Smooth muscle cell (in vitro differentiated cells): Measurements from ENCODE around the gene CHSY1. TPM values are rescaled to one million over a fixed set of nuclear protein-coding genes. Genes with fewer than 3 reads are reported as not detected.
A peak's percentile ranks its signal among the peaks of the same experiment; 100 is the strongest.

Experiments
- DNase-seq: peaks from one replicate; lab custom pipeline; 2025; ENCODE audit not compliant: unreplicated experiment; lab: John Stamatoyannopoulos, UW
- H2AFZ ChIP-seq: fragments of 200-600 bp; sonication (generic); 2 replicates; pipeline ENCODE4 v1.6.0; 2016; ENCODE audit warnings: antibody characterized with exemption, low read depth, mild to moderate bottlenecking
- H3F3A ChIP-seq: fragments of 200-600 bp; sonication (generic); 2 replicates; pipeline ENCODE4 v1.6.0; 2017; ENCODE audit warnings: antibody characterized with exemption, low read depth
- H3K27ac ChIP-seq: fragments of 200-600 bp; sonication (generic); 2 replicates; pipeline ENCODE4 v1.5.1; 2016; ENCODE audit warnings: low read depth, mild to moderate bottlenecking
- H3K27me3 ChIP-seq: fragments of 200-600 bp; sonication (generic); 2 replicates; pipeline ENCODE4 v1.6.1; 2016; ENCODE audit warnings: low read depth, mild to moderate bottlenecking
- H3K36me3 ChIP-seq: fragments of 200-600 bp; sonication (generic); 2 replicates; pipeline ENCODE4 v1.5.1; 2016; ENCODE audit warnings: low read depth
- H3K4me1 ChIP-seq: fragments of 200-600 bp; sonication (generic); 2 replicates; pipeline ENCODE4 v1.5.1; 2016; ENCODE audit warnings: low read depth
- H3K4me2 ChIP-seq: fragments of 200-600 bp; sonication (generic); 2 replicates; pipeline ENCODE4 v1.6.0; 2016; ENCODE audit warnings: mild to moderate bottlenecking
- H3K4me3 ChIP-seq: fragments of 200-600 bp; sonication (generic); 2 replicates; pipeline ENCODE4 v1.5.1; 2016; ENCODE audit warnings: mild to moderate bottlenecking
- H3K79me2 ChIP-seq: fragments of 200-600 bp; sonication (generic); 2 replicates; pipeline ENCODE4 v1.6.0; 2016; ENCODE audit warnings: low read depth, mild to moderate bottlenecking
- H3K9ac ChIP-seq: fragments of 200-600 bp; sonication (generic); 2 replicates; pipeline ENCODE4 v1.6.0; 2016; ENCODE audit warnings: low read depth
- H3K9me3 ChIP-seq: fragments of 200-600 bp; sonication (generic); replicated peaks from 2 replicates; pipeline ENCODE4 v1.5.1; 2016; ENCODE audit warnings: low read depth
- H4K20me1 ChIP-seq: fragments of 200-600 bp; sonication (generic); 2 replicates; pipeline ENCODE4 v1.6.0; 2016; ENCODE audit warnings: low read depth
- WGBS: methylation state at CpG from one replicate; pipeline ENCODE4 v1.1.7; 2016; ENCODE audit warnings: low lambda C conversion rate; 5-methylcytosine and 5-hydroxymethylcytosine counted together
- polyA plus RNA-seq: library from polyadenylated mRNA; unstranded; fragments of >200 nt; fragmentation: Nextera tagmentation; extraction: Ambion mirVana; gene quantifications from 2 replicates; pipeline ENCODE4 v1.2.1, GENCODE V29; 2016
- total RNA-seq: library from RNA; depleted of rRNA; stranded (reverse); fragments of >200 nt; gene quantifications from 2 replicates; pipeline ENCODE4 v1.2.3, GENCODE V29; 2014
- TF ChIP-seq, protein P1 (sequence below): fragments of 200-600 bp; sonication (generic); IDR thresholded peaks from 2 replicates; pipeline ENCODE4 v1.5.1; 2017; ENCODE audit warnings: borderline replicate concordance, mild to moderate bottlenecking, antibody characterized with exemption; ENCODE audit not compliant: insufficient read depth, poor library complexity, severe bottlenecking

CHSY1 gene
- total and polyA plus RNA-seq, 2 experiments from 2014 or later, result 106 to 123 TPM

GRCh38 chr15:101246824-101247745, 4.8 kb downstream of the CHSY1 start:
- H3K27ac ChIP-seq, result peak overlapping the region; percentile 74
- no peak overlapping the region for H2AFZ ChIP-seq
- TF ChIP-seq, protein P1, sequence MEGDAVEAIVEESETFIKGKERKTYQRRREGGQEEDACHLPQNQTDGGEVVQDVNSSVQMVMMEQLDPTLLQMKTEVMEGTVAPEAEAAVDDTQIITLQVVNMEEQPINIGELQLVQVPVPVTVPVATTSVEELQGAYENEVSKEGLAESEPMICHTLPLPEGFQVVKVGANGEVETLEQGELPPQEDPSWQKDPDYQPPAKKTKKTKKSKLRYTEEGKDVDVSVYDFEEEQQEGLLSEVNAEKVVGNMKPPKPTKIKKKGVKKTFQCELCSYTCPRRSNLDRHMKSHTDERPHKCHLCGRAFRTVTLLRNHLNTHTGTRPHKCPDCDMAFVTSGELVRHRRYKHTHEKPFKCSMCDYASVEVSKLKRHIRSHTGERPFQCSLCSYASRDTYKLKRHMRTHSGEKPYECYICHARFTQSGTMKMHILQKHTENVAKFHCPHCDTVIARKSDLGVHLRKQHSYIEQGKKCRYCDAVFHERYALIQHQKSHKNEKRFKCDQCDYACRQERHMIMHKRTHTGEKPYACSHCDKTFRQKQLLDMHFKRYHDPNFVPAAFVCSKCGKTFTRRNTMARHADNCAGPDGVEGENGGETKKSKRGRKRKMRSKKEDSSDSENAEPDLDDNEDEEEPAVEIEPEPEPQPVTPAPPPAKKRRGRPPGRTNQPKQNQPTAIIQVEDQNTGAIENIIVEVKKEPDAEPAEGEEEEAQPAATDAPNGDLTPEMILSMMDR, result no peak
- no peaks in the 10 kb centered on the region for H3K36me3 ChIP-seq
- no peaks in the 10 kb centered on the region for H3K9me3 ChIP-seq
- peak overlapping the region; percentile 19 for H3K4me3 ChIP-seq
- no peak for DNase-seq
- peaks cover 35% of the 10 kb centered on the region for H3F3A ChIP-seq
- H3K4me2 ChIP-seq, result peak overlapping the region; percentile 88
- no peak overlapping the region for H3K9ac ChIP-seq
- WGBS, result 70% methylated on average over 10 of the region's 10 CpGs
- H3K4me1 ChIP-seq, result peaks cover 43% of the 10 kb centered on the region
- no peaks in the 10 kb centered on the region for H3K27me3 ChIP-seq
- H3K79me2 ChIP-seq, result peaks cover 90% of the 10 kb centered on the region
- H4K20me1 ChIP-seq, result peaks cover 89% of the 10 kb centered on the region

DNA sequence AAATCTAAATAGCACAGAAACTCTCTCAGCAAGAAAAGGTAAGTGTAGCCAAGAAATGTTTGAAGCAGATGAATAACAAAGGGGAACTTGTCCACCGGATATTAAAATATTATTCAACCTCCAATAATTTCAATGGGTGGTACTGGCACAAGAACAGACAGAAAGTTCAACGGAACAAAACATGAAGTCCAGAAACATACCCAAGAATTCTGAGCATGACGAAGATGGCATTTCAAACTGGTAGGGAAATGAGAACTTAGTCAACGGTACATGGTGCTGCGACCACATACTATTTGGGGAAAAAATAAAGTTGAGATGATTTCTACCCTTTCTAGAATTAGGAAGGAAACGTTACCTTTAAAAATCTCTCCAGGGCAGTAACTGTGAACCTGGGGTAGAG, 5.5 kb downstream of the CHSY1 start:
- Histone ChIP-seq H3K4me2 (peak overlapping the region; percentile 88), H4K20me1 (peaks cover 96% of the 10 kb centered on the region), H2AFZ (no peak overlapping the region), H3K9me3 (no peaks in the 10 kb centered on the region), H3K9ac (no peak overlapping the region), H3K27me3 (no peaks in the 10 kb centered on the region), H3K79me2 (peaks cover 97% of the 10 kb centered on the region), H3K27ac (peak overlapping the region; percentile 74), H3F3A (peaks cover 35% of the 10 kb centered on the region), H3K4me3 (peak overlapping the region; percentile 19), H3K4me1 (peaks cover 43% of the 10 kb centered on the region), H3K36me3 (no peaks in the 10 kb centered on the region)
- TF ChIP-seq, protein P1, result no peak
- DNase-seq, result no peak
- 65% methylated on average over 6 of the region's 6 CpGs for WGBS

DNA sequence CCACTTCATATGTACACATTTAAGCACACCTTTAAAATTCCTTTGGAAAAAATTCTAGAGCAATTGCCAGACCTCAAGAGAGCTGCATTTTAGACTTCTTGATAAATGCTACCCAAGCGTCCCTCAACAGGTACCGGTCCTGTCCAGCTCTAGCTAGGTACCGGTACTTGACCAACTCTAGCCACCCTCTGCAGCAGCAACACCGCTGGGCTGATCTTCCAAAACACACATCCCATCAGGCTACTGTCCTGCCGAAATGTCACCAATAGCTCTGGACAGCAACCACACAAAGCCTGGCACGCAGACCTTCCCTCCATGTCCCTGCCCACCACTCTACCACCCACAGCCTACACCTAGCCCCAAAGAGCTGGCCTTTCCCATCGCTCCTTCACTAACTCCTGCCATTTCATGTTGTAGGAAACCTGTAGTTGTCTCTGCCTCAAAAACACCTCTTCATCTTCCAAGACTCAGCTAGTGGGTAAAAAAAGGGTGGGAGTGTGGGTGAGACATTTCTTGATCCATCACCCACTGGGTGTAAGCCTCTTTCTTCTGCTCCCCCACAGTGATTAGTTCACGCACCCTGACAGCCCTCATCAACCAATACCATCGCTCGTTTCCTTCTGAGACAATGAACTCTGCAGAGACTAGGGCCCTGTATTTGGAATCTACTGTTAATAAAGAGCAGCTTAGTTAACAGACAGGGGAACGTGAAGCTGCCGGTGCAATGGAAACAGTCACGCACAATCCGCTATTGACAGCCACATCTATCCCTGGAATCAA, 6.8 kb downstream of the CHSY1 start:
- no peak overlapping the region for H2AFZ ChIP-seq
- peaks cover 100% of the 10 kb centered on the region for H4K20me1 ChIP-seq
- H3K36me3 ChIP-seq, result no peaks in the 10 kb centered on the region
- H3K9ac ChIP-seq, result no peak overlapping the region
- peaks cover 35% of the 10 kb centered on the region for H3F3A ChIP-seq
- H3K4me2 ChIP-seq, result peak overlapping the region; percentile 88
- peaks cover 100% of the 10 kb centered on the region for H3K79me2 ChIP-seq
- H3K4me3 ChIP-seq, result no peak overlapping the region
- H3K4me1 ChIP-seq, result peaks cover 47% of the 10 kb centered on the region
- H3K9me3 ChIP-seq, result no peaks in the 10 kb centered on the region
- DNase-seq, result no peak
- H3K27ac ChIP-seq, result peak overlapping the region; percentile 74
- no peaks in the 10 kb centered on the region for H3K27me3 ChIP-seq
- WGBS, result 77% methylated on average over 14 of the region's 14 CpGs
- TF ChIP-seq, protein P1, result no peak
